NCI-H774 (cell line): ENCODE measurements around the gene FOXC1.

Source experiments
- DNase-seq: peaks from one replicate; lab custom pipeline; 2025; lab: John Stamatoyannopoulos, UW

The FOXC1 gene

GRCh38 chr6:1609648-1610496 lies at the start of gene FOXC1:
Gene FOXC1 (plus strand): TSS chr6:1609915. CDS start chr6:1610446, 531 bp downstream.
- DNase-seq = peak; percentile 73

GRCh38 chr6:1560281-1561058 lies 49.2 kb upstream of the FOXC1 start:
- DNase-seq = no peak

DNA sequence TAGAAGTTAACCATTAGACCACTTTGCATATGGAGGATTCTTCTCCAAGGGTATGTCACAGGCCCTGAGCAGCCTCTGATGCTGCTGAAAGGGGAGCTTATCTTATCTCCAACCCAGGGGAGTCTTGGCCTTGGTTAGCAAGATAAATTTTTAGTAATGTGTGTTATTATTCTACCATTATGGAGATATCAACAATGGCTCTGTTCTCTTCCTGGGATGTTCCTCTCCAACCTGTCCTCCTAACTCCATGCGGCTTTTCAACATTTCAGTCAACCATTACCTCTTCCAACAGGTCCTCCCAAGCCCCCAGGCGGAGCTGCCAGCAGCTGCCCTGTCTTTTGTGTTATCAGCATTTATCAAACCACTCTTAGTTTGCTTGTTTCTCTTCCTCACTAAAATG lies 48.4 kb upstream of the FOXC1 start:
- no peak for DNase-seq

DNA sequence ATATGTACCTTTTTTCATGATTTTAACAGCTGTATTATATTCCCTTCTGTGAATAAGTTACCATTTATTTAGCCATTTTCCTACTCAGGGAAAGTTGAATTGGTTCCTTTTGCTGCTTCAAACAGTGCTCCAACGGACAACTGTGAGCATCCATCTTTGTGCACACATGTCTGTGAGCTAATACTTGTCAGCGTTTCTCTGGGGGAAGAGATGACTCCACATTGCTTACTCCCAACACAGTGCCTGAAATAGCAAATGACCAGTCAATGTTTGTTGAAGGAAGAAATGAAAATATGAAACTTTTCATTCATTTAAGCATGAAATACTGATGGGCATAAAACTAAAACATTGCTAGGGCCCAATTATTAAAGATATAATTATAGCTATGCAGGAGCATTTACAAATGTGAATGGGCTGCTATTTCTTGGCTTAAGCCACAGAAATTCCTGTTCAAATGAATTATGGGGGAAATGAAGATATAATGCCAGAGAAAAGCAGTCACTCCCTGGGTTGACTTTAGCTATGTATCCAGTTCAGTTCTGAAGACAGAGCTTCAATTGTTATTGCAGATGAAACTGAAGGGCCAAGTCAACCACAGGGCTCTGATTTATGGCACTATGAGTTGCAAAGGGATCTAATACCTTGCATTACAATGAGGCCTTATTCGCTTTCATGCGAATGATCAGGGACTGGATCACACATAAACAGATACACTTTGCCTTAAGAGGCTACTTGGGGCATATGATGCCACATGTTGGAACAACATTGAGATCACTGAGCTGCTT lies 47.4 kb upstream of the FOXC1 start:
- DNase-seq = no peak

GRCh38 chr6:1569377-1569776 lies 40.3 kb upstream of the FOXC1 start:
- no peak for DNase-seq

GRCh38 chr6:1570848-1571247 lies 38.9 kb upstream of the FOXC1 start:
- no peak for DNase-seq

DNA sequence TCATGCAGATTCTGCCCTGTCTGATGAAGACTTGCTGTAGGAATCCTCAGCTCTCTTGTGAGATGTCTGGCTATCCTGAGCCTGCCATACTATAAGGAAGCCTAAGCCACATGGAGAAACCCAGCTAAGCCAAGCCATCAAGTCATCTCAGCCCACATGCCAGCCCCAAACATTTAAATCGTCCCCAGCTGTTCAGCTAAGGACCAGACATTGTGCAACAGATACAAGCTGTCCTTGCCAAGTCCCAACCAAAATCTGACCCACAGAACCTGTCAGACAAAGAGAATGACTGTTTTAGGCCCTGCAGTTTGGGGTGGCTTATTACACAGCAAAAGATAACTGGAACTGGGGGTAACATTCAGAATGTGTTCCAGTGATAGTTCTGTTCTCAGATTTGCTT lies 36.8 kb upstream of the FOXC1 start:
- no peak for DNase-seq

GRCh38 chr6:1574083-1574761 lies 35.5 kb upstream of the FOXC1 start:
- DNase-seq = no peak

DNA sequence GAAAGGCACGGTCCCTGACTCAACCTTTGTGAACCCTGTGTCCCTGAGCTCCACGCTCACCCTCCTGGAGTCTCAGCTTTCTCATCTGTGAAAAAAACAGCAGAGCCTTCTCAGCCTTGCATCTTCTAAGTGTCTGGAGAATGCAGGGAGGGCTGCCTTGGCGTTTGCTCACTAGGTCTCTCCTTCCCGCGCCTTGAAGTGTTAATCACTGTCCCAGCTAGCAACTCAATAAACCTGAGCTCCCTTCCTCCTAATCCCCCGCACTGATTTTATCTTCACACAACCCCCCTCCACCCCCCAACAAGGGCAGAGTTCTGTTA lies 34.9 kb upstream of the FOXC1 start:
- DNase-seq = no peak

- DNase-seq = no peak
Measured at GRCh38 chr6:1575210-1576041, 34.3 kb upstream of the FOXC1 start.

GRCh38 chr6:1576166-1576565 lies 33.5 kb upstream of the FOXC1 start:
- DNase-seq = no peak

DNA sequence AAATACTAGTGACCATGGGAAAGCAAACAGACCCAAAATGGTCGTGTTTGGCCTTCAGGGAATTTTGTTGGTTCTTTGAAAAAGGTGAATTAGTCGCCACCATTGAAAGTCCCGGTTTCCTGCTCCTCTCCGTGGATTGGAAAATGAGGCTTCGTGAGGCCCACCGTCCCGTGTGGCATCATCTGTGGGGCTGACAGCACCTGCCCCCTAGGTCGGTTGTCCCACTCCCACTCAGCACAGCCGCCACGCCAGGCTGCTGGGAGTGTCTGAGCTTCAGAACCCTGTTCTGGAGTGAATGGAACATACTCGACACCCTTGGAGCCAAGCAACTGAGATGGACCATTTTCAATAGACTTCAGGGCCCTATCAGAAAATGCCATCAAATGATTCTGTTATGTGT lies 33.0 kb upstream of the FOXC1 start:
- no peak for DNase-seq

- no peak for DNase-seq
Measured at GRCh38 chr6:1577146-1577680, 32.5 kb upstream of the FOXC1 start.

DNA sequence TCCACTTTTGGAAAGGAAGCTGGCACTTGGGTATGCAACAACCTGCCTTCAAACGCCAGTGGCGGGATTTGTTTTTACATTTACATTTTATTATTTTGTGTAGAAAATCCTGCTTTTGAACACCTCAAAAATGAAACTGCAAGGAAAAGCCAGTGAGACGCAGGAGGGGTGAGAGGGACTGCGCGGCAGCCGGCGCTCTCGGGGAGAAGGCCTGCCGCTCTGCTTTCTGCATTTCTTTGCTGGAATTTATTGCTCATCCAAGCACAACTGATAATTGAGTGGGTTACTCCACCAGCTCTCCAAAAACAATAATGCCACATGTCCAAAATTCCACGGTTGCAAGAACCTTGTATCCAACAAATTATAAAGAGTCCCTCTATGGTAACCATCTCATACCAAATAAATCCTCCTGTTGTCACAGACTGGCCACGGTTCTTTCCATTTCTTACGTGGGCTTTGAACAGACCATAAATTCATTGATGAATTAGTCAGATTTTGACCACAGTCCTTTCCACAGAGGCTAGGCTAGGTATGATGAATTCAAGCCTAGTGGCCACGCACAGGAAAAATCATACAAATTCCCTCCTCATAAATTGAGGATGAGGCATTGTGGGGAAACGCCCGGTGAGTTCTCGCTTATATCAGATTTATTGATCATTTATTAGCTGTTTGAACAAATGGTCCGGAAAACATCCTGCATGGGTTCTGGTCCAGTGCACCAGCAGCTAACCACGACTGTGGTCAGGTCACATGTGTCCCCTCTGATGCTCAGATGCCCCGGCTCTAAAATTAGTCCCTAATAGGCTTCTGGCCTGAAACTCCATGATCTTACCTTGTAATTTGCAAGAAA lies 31.6 kb upstream of the FOXC1 start:
- DNase-seq = no peak

DNA sequence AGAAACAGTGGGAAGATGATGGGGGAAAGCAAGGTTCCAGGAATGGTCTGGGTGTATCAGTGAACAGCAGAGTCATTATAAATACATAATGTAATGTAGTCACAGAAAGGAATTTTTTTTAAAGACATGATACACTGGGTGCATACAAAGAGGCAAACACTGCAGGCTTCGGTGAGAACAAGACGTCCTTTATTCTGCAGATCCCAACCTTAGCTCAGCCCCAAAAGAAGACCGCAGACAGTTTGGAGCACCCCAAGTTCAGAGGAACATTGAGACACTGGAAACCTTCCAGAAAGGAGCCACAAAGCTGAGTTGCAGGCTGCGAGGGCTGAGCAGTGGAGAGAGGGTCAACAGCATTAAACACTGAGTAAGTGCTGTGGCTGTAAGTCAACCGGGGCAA lies 30.6 kb upstream of the FOXC1 start:
- DNase-seq = no peak

DNA sequence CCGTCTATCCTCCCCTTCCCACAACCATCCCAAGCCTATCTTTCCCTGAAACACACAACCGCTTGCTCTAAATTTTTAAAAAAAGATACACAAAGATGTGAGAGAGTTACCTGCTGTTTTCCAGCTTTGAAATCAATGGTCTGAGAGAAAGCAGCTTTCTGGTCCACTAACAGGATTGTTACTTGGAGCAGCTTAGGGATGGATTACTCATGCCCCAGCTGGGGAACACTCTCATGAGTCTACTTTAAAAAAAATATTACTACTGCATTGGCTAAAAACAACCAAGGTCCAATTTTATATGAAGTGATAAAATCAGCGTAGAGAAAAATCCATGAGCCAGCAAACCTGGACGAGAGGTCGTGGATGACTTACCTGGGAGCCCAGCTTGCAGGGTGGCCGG lies 29.6 kb upstream of the FOXC1 start:
- no peak for DNase-seq

DNA sequence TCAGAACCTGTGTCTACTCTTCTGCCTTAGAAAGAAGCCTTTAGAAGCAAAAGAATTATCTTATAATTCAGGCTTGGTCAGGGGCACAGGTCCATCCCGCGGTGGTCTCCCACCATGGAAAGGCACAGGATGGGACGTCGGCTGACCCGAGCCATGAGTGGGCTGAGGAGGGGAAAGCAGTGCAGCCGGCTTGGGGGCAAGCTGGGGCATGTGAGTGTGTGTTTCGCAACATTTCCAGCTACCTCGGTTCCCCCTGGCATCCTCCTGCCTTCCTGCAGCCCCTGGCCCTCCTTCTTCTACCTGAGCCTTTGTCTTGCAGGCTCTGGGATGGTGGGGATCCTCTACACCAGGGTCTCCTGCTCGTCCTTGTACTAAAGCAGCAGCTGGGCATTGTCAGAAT lies 29.1 kb upstream of the FOXC1 start:
- no peak for DNase-seq

DNA sequence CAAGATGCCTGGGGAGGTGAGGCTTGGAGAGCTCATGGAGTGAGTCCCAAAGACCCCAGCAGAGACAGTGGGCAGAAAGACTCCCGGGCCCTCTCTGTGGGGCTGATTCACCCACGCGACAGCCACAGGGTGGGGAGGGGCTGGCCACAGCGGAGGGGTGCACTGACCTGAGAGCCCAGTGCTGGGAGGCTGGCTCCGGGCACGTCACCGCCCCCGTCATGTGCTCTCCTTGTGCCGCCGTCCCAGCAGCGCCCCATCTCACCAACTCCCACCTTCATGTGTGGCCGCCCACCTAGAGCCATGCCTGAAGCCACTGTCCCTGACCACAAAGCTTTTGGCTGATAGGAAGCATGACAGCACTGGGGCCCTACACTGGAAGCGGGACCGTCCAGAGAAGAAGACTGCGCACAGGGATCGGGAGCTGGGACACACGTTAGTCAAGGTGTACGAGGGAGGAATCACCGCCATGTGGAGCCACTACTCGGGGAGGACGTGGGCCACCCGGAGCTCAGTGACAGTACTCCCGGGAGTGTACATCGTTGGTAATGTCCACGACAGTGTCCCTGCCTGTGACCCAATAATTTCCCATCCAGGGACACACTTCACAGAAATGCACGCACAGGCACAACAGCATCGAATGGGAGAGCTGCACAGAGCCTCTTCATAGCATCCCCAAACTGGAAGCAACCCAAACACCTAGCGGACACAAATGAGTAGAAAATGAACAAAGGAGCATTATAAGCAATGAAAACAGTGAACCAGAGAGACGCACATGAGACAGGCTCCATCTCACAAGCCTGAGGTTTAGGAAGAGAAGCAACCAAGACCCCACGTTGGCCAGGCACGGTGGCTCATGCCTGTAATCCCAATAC lies 28.4 kb upstream of the FOXC1 start:
- no peak for DNase-seq

DNA sequence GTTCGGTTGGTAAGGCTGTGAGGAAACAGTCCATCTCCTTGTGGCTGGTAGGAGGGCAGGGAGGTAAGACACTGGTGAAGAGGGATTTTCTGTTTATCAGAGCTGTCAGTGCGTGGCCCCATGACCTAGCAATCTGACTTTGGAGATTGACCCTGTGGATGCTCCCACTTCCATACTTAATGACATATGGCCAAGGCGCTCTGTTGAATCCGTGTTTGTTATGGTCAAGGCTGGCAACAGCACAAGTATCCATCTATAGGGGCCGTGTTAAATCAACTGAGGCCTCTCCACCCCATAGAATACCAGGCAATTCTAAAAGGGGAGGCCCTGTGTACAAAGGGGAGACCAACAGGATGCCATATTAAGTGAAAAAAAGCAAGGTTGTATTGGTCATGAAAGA lies 25.6 kb upstream of the FOXC1 start:
- no peak for DNase-seq
